H9 (cell line): ENCODE measurements around the gene CNGB1. TPM values are rescaled to one million over a fixed set of nuclear protein-coding genes. Genes with fewer than 3 reads are reported as not detected.

Source experiments
- DNase-seq: peaks from one replicate; pipeline ENCODE4 v3.0.0-alpha.2; 2017
- H2AFZ ChIP-seq: one replicate; pipeline ENCODE4 v1.6.1; 2013; ENCODE audit warnings: mild to moderate bottlenecking, low read length, control low read depth, moderate library complexity
- H2AK5ac ChIP-seq: 2 replicates; pipeline ENCODE4 v1.6.1; 2013; ENCODE audit warnings: low read length, control low read depth, mixed read lengths; ENCODE audit not compliant: insufficient read length
- H2BK120ac ChIP-seq: one replicate; pipeline ENCODE4 v1.6.1; 2013; ENCODE audit warnings: low read depth, mild to moderate bottlenecking, low read length, control low read depth, inconsistent platforms; ENCODE audit not compliant: poor library complexity, severe bottlenecking
- H2BK12ac ChIP-seq: 2 replicates; pipeline ENCODE4 v1.6.1; 2013; ENCODE audit warnings: low read length, control low read depth, mixed read lengths, low read depth; ENCODE audit not compliant: insufficient read length
- H2BK15ac ChIP-seq: 2 replicates; pipeline ENCODE4 v1.6.1; 2013; ENCODE audit warnings: low read depth, low read length, control low read depth
- H2BK20ac ChIP-seq: one replicate; pipeline ENCODE4 v1.6.1; 2013; ENCODE audit warnings: low read depth, mild to moderate bottlenecking, low read length, control low read depth, inconsistent platforms; ENCODE audit not compliant: poor library complexity, severe bottlenecking
- H2BK5ac ChIP-seq: 2 replicates; pipeline ENCODE4 v1.6.1; 2013; ENCODE audit warnings: low read length, control low read depth, mixed read lengths; ENCODE audit not compliant: insufficient read length
- H3K14ac ChIP-seq: 2 replicates; pipeline ENCODE4 v1.6.1; 2013; ENCODE audit warnings: low read length, control low read depth; ENCODE audit not compliant: insufficient read depth
- H3K18ac ChIP-seq: 2 replicates; pipeline ENCODE4 v1.6.1; 2013; ENCODE audit warnings: low read depth, mild to moderate bottlenecking, mixed read lengths, low read length, control low read depth; ENCODE audit not compliant: insufficient read length
- H3K23ac ChIP-seq: 2 replicates; pipeline ENCODE4 v1.6.1; 2013; ENCODE audit warnings: low read length, control low read depth, mixed read lengths, low read depth; ENCODE audit not compliant: insufficient read length
- H3K23me2 ChIP-seq: 2 replicates; pipeline ENCODE4 v1.6.1; 2013; ENCODE audit warnings: low read depth, mild to moderate bottlenecking, mixed read lengths, low read length, control low read depth; ENCODE audit not compliant: insufficient read length, poor library complexity, severe bottlenecking
- H3K27ac ChIP-seq: 2 replicates; pipeline ENCODE4 v1.5.1; 2013; ENCODE audit warnings: low read length, control low read depth, mixed read lengths, low read depth; ENCODE audit not compliant: insufficient read length
- H3K27me3 ChIP-seq: 2 replicates; pipeline ENCODE4 v1.6.1; 2013; ENCODE audit warnings: low read length, control low read depth, inconsistent platforms; ENCODE audit not compliant: insufficient read depth
- H3K4ac ChIP-seq: 2 replicates; pipeline ENCODE4 v1.6.1; 2013; ENCODE audit warnings: low read depth, mild to moderate bottlenecking, control low read depth, inconsistent platforms, low read length, moderate library complexity
- H3K4me1 ChIP-seq: 2 replicates; pipeline ENCODE4 v1.6.1; 2013; ENCODE audit warnings: low read length, control low read depth, inconsistent platforms; ENCODE audit not compliant: insufficient read depth
- H3K4me2 ChIP-seq: 2 replicates; pipeline ENCODE4 v1.6.1; 2013; ENCODE audit warnings: low read length, control low read depth, mixed read lengths; ENCODE audit not compliant: insufficient read length, insufficient read depth
- H3K56ac ChIP-seq: 2 replicates; pipeline ENCODE4 v1.6.1; 2013; ENCODE audit warnings: low read depth, mild to moderate bottlenecking, mixed read lengths, low read length, control low read depth; ENCODE audit not compliant: insufficient read length
- H3K79me1 ChIP-seq: 2 replicates; pipeline ENCODE4 v1.6.1; 2013; ENCODE audit warnings: low read depth, mild to moderate bottlenecking, moderate library complexity, low read length, control low read depth, inconsistent platforms; ENCODE audit not compliant: insufficient read depth, poor library complexity, severe bottlenecking
- H3K79me2 ChIP-seq: 2 replicates; pipeline ENCODE4 v1.6.1; 2013; ENCODE audit warnings: low read length, control low read depth, inconsistent platforms; ENCODE audit not compliant: insufficient read depth
- H3K9ac ChIP-seq: 2 replicates; pipeline ENCODE4 v1.6.1; 2013; ENCODE audit warnings: low read length, control low read depth, mixed read lengths; ENCODE audit not compliant: insufficient read length; ENCODE audit errors: extremely low read depth
- H3K9me3 ChIP-seq: one replicate; pipeline ENCODE4 v1.6.1; 2013; ENCODE audit warnings: low read depth, low read length, inconsistent platforms; ENCODE audit not compliant: control insufficient read depth
- H3T11ph ChIP-seq: one replicate; pipeline ENCODE4 v1.6.1; 2013; ENCODE audit warnings: mild to moderate bottlenecking, low read length, control low read depth, inconsistent platforms
- H4K20me1 ChIP-seq: one replicate; pipeline ENCODE4 v1.6.1; 2013; ENCODE audit not compliant: control insufficient read depth, insufficient read length, insufficient read depth
- H4K5ac ChIP-seq: 2 replicates; pipeline ENCODE4 v1.6.1; 2013; ENCODE audit warnings: low read depth, mild to moderate bottlenecking, mixed read lengths, low read length, control low read depth; ENCODE audit not compliant: insufficient read length
- H4K8ac ChIP-seq: replicated peaks from 2 replicates; pipeline ENCODE4 v1.6.1; 2013; ENCODE audit warnings: low read length, control low read depth, mixed read lengths, low read depth; ENCODE audit not compliant: insufficient read length
- H4K91ac ChIP-seq: 2 replicates; pipeline ENCODE4 v1.6.1; 2013; ENCODE audit warnings: low read depth, mild to moderate bottlenecking, moderate library complexity, mixed read lengths, low read length, control low read depth; ENCODE audit not compliant: insufficient read length
- H3K27ac Mint-ChIP-seq, 3 experiments: 2 replicates in 2 of 3; 3 replicates in 1 of 3; pipeline ENCODE4 v1.8.0; 2020 to 2021; ENCODE audit warnings: mixed read lengths in 3 of 3, mild to moderate bottlenecking in 1 of 3, moderate library complexity in 1 of 3
- H3K27me3 Mint-ChIP-seq: 2 replicates; pipeline ENCODE4 v1.8.0; 2021; ENCODE audit warnings: low read depth, mild to moderate bottlenecking, moderate library complexity, mixed read lengths
- H3K36me3 Mint-ChIP-seq, 3 experiments: 2 replicates in 2 of 3; 3 replicates in 1 of 3; pipeline ENCODE4 v1.8.0; 2020 to 2021; ENCODE audit warnings: low read depth in 3 of 3, mixed read lengths in 3 of 3; ENCODE audit not compliant: insufficient read depth in 1 of 3
- H3K4me1 Mint-ChIP-seq, 2 experiments: 2 replicates each; pipeline ENCODE4 v1.8.0; 2020; ENCODE audit warnings: mixed read lengths in 2 of 2
- H3K4me3 Mint-ChIP-seq, 2 experiments: 2 replicates in 1 of 2; 3 replicates in 1 of 2; pipeline ENCODE4 v1.8.0; 2020 to 2021; ENCODE audit warnings: mild to moderate bottlenecking in 2 of 2, mixed read lengths in 2 of 2, moderate library complexity in 1 of 2
- H3K9me3 Mint-ChIP-seq, 2 experiments: 2 replicates in 1 of 2; 3 replicates in 1 of 2; pipeline ENCODE4 v1.8.0; 2020; ENCODE audit warnings: mild to moderate bottlenecking in 2 of 2, mixed read lengths in 2 of 2, moderate library complexity in 1 of 2
- CTCF ChIP-seq: fragments of 200-600 bp; sonication (generic); conservative IDR thresholded peaks from 3 replicates; pipeline ENCODE4 v1.8.0; 2021; ENCODE audit warnings: antibody characterized with exemption, mild to moderate bottlenecking
- whole genome bisulfite sequencing: extraction: QIAGEN DNeasy Blood & Tissue Kit; methylation state at CpG from one replicate; pipeline ENCODE4 v1.1.7; 2013; ENCODE audit warnings: missing lambda C conversion rate, low lambda C conversion rate, mixed read lengths; ENCODE audit not compliant: insufficient read length; ENCODE audit errors: extremely low coverage; 5-methylcytosine and 5-hydroxymethylcytosine counted together
- total RNA-seq: library from RNA; stranded (reverse); gene quantifications from 2 replicates; pipeline ENCODE4 v1.2.1, GENCODE V29; 2021

Gene CNGB1
- total RNA-seq, 1 experiment from 2014 or later: not detected

- no peak for DNase-seq
- Histone ChIP-seq H2BK12ac (no peak overlapping the region), H4K5ac (no peak overlapping the region), H3K18ac (no peak overlapping the region), H3K79me1 (no peaks in the 10 kb centered on the region), H3K23ac (no peak overlapping the region), H4K8ac (no peak overlapping the region), H3K4ac (no peak overlapping the region), H3K9ac (no peak overlapping the region), H2AK5ac (no peak overlapping the region), H3K14ac (no peak overlapping the region), H2BK5ac (no peak overlapping the region), H3K4me2 (no peak overlapping the region), H3K23me2 (no peaks in the 10 kb centered on the region), H3K56ac (no peak overlapping the region), H3K4me1 (no peaks in the 10 kb centered on the region), H2BK15ac (no peak overlapping the region), H2BK20ac (no peak overlapping the region), H3K27me3 (no peaks in the 10 kb centered on the region), H3K9me3 (no peaks in the 10 kb centered on the region), H3T11ph (no peak overlapping the region), H4K20me1 (no peaks in the 10 kb centered on the region), H3K27ac (no peak overlapping the region), H2AFZ (no peak overlapping the region), H3K79me2 (no peaks in the 10 kb centered on the region), H2BK120ac (no peak overlapping the region), H4K91ac (no peak overlapping the region)
- Mint-ChIP-seq H3K27ac (no peak overlapping the region; a peak in 1 of 7 replicates), H3K9me3 (peaks cover 0 to 4% of the 10 kb centered on the region in 2 experiments; a peak in 1 of 5 replicates), H3K27me3 (peaks cover 2% of the 10 kb centered on the region; the same call in 1 of the 2 replicates), H3K4me1 (peaks cover 0 to 3% of the 10 kb centered on the region in 2 experiments; a peak in 2 of 4 replicates), H3K4me3 (no peak overlapping the region), H3K36me3 (no peaks in the 10 kb centered on the region)
- no CpG with 5 or more reads among the region's 4 CpGs for WGBS
- no peak for TF ChIP-seq CTCF
Observed at GRCh38 chr16:57935904-57936303, 35.0 kb downstream of the CNGB1 start.
